GM12801 (cell line): ENCODE data around the gene LIN7B.

Source experiments
- CTCF ChIP-seq: IDR thresholded peaks from one replicate; pipeline ENCODE4 v1.5.1; 2011; ENCODE audit warnings: control low read depth; ENCODE audit not compliant: insufficient read length; ENCODE audit errors: extremely low read depth

Gene LIN7B

GRCh38 chr19:49071860-49072547, 42.2 kb upstream of the LIN7B start:
- TF ChIP-seq CTCF, result no peak

GRCh38 chr19:49073514-49074378, 40.4 kb upstream of the LIN7B start:
- TF ChIP-seq CTCF, result no peak

- TF ChIP-seq CTCF, result no peak
Measured at GRCh38 chr19:49080392-49080791, 33.8 kb upstream of the LIN7B start.

- TF ChIP-seq CTCF, result no peak
Measured at GRCh38 chr19:49081273-49081672, 32.9 kb upstream of the LIN7B start.

GRCh38 chr19:49084206-49085019, 29.8 kb upstream of the LIN7B start:
- no peak for TF ChIP-seq CTCF

GRCh38 chr19:49085020-49085867, 28.9 kb upstream of the LIN7B start, which contains the start of gene SNRNP70:
TSS of gene SNRNP70 (plus strand) at chr19:49085451. CDS start at chr19:49086415, 964 bp downstream.
- TF ChIP-seq CTCF, result no peak

- no peak for TF ChIP-seq CTCF
Measured at GRCh38 chr19:49085868-49086232, 28.3 kb upstream of the LIN7B start.
